ENCODE data around the gene CTNNBIP1. TPM values are rescaled to one million over a fixed set of nuclear protein-coding genes. Genes with fewer than 3 reads are reported as not detected.
A peak's percentile ranks its signal among the peaks of the same experiment; 100 is the strongest.

The CTNNBIP1 gene
- total and polyA plus RNA-seq, 2 experiments from 2014 or later, result 80.1 to 122 TPM

DNA sequence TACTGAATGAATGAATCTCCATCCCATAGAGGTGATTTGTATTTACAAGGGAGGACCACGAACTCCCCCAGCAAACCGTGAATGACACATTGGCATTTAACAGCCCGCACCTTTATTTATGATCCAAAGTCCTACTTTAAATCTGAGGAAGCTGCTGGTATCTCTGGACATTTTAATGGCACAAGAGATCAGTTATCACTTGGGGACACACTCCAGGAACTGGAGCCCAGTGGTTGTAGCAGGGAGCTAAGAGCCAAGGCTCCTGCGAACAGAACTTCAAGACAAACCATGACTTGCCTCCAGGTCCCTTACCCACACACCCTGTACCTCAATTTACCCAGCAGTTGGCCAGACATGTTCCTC, 1.2 kb downstream of the CTNNBIP1 start:
- TF ChIP-seq, protein P1, sequence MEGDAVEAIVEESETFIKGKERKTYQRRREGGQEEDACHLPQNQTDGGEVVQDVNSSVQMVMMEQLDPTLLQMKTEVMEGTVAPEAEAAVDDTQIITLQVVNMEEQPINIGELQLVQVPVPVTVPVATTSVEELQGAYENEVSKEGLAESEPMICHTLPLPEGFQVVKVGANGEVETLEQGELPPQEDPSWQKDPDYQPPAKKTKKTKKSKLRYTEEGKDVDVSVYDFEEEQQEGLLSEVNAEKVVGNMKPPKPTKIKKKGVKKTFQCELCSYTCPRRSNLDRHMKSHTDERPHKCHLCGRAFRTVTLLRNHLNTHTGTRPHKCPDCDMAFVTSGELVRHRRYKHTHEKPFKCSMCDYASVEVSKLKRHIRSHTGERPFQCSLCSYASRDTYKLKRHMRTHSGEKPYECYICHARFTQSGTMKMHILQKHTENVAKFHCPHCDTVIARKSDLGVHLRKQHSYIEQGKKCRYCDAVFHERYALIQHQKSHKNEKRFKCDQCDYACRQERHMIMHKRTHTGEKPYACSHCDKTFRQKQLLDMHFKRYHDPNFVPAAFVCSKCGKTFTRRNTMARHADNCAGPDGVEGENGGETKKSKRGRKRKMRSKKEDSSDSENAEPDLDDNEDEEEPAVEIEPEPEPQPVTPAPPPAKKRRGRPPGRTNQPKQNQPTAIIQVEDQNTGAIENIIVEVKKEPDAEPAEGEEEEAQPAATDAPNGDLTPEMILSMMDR (IDR thresholded peaks at IDR 0.05; ENCODE audit: low read depth, low read length), result no peak
- Histone ChIP-seq H3K27me3 (no peaks in the 10 kb centered on the region), H3K36me3 (no peaks in the 10 kb centered on the region), H3K4me3 (peak overlapping the region; percentile 97), H3K4me1 (ENCODE audit: low read depth) (peaks cover 17% of the 10 kb centered on the region), H3K9me3 (ENCODE audit: low read depth) (no peaks in the 10 kb centered on the region), H3K27ac (no peak overlapping the region)
- no peak for DNase-seq (ENCODE audit: low read depth in 1 of 2, low spot score in 1 of 2)

DNA sequence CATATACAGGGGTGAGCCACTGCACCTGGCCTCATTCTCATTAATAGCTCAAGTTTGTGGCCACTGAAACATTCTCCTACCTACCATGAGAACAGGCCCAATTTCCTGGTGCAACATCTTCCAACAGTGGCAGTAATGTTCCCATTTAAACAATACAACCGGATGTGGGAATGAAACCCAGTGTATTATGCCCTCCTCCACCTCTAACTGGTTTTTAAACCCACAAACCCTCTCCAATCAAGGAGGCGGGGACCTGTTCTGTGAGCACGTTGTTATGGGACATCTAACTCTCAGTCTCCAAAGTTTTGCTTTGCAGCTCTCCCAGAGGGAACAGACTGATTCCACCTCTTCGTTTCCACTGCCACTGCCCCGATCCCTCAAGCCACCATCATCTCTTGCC, 2.6 kb downstream of the CTNNBIP1 start:
- no peaks in the 10 kb centered on the region for H3K27me3 ChIP-seq
- H3K9me3 ChIP-seq (ENCODE audit: low read depth), result no peaks in the 10 kb centered on the region
- TF ChIP-seq, protein P1 (IDR thresholded peaks at IDR 0.05; ENCODE audit: low read depth, low read length), result no peak
- H3K27ac ChIP-seq, result no peak overlapping the region
- no peaks in the 10 kb centered on the region for H3K36me3 ChIP-seq
- H3K4me1 ChIP-seq (ENCODE audit: low read depth), result peaks cover 16% of the 10 kb centered on the region
- no peak overlapping the region for H3K4me3 ChIP-seq
- no peak for DNase-seq (ENCODE audit: low read depth in 1 of 2, low spot score in 1 of 2)

DNA sequence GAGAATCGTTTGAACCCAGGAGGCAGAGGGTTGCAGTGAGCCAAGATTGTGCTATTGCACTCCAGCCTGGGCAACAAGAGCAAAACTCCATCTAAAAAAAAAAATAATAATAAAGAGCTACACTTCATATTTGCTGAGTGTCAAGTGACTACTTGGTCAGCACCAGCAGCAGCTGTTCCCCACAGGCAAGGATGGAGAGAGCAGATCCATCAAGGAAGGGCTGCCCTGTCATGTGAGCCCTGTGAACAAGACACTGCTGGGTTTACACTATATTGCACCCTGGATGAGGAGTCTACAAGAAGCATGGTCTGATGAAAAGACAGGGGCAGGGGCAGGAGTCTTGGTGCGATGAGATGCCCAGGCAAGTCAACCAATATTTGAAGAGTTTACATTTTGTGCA, 3.6 kb downstream of the CTNNBIP1 start:
- TF ChIP-seq, protein P1 (IDR thresholded peaks at IDR 0.05; ENCODE audit: low read depth, low read length), result no peak
- Histone ChIP-seq H3K27ac (no peak overlapping the region), H3K27me3 (no peaks in the 10 kb centered on the region), H3K4me1 (ENCODE audit: low read depth) (peaks cover 26% of the 10 kb centered on the region), H3K9me3 (ENCODE audit: low read depth) (no peaks in the 10 kb centered on the region), H3K4me3 (no peak overlapping the region), H3K36me3 (no peaks in the 10 kb centered on the region)
- DNase-seq (ENCODE audit: low read depth in 1 of 2, low spot score in 1 of 2), result no peak

DNA sequence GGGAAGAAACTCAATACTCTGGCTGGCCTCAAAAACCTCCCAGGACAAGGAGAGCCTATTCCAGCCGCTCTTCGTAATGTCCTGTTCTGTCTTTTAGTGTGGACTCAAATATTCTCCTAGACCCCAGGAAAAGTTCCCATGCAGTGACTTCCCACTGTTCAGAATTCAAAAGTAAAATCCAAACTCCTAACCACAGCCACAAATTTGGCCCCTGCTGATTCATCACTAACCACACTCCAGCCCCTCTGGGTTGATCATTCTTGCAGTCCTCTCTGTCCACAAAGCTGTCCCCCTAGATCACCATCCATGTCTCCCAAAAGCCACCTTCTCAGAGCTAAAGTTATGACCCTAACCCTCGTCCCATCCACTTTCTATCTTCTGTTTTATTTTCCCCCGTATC, 5.1 kb downstream of the CTNNBIP1 start:
- no peaks in the 10 kb centered on the region for H3K27me3 ChIP-seq
- H3K4me3 ChIP-seq, result no peak overlapping the region
- H3K4me1 ChIP-seq (ENCODE audit: low read depth), result peaks cover 37% of the 10 kb centered on the region
- H3K36me3 ChIP-seq, result no peaks in the 10 kb centered on the region
- TF ChIP-seq, protein P1 (IDR thresholded peaks at IDR 0.05; ENCODE audit: low read depth, low read length), result no peak
- H3K9me3 ChIP-seq (ENCODE audit: low read depth), result no peaks in the 10 kb centered on the region
- DNase-seq (ENCODE audit: low read depth in 1 of 2, low spot score in 1 of 2), result no peak
- peak overlapping the region; percentile 26 for H3K27ac ChIP-seq

DNA sequence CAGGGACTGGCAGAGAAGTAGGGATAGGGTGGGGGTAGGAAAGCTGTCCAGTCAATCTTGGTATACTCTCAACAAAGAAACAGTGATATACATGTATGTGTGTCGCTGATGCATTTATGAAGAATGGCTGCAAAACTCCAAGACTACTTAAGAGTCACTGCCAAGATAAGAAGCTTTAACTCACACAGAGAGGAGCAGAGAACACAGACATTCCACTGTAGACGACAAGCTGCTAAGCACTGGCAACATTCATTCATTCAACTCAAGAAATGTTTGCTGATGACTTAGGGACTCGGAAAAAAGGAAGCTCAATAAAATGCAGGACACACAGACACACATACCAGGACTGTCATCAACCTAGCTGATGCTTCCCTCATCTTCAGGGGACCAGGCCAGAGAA, 5.5 kb downstream of the CTNNBIP1 start:
- H3K4me1 ChIP-seq (ENCODE audit: low read depth), result peaks cover 37% of the 10 kb centered on the region
- H3K9me3 ChIP-seq (ENCODE audit: low read depth), result no peaks in the 10 kb centered on the region
- H3K4me3 ChIP-seq, result no peak overlapping the region
- no peak for DNase-seq (ENCODE audit: low read depth in 1 of 2, low spot score in 1 of 2)
- no peaks in the 10 kb centered on the region for H3K36me3 ChIP-seq
- TF ChIP-seq, protein P1 (IDR thresholded peaks at IDR 0.05; ENCODE audit: low read depth, low read length), result no peak
- peak overlapping the region; percentile 26 for H3K27ac ChIP-seq
- no peaks in the 10 kb centered on the region for H3K27me3 ChIP-seq

Measured in cardiac muscle cell (in vitro differentiated cells and primary cell).